Measurements from ENCODE around the gene IFFO2.
"Not testable (repeated sequence)": the region's sequence is repeated elsewhere in the genome, so short reads cannot be mapped to it uniquely, and the experiment has no call there.

The IFFO2 gene

DNA sequence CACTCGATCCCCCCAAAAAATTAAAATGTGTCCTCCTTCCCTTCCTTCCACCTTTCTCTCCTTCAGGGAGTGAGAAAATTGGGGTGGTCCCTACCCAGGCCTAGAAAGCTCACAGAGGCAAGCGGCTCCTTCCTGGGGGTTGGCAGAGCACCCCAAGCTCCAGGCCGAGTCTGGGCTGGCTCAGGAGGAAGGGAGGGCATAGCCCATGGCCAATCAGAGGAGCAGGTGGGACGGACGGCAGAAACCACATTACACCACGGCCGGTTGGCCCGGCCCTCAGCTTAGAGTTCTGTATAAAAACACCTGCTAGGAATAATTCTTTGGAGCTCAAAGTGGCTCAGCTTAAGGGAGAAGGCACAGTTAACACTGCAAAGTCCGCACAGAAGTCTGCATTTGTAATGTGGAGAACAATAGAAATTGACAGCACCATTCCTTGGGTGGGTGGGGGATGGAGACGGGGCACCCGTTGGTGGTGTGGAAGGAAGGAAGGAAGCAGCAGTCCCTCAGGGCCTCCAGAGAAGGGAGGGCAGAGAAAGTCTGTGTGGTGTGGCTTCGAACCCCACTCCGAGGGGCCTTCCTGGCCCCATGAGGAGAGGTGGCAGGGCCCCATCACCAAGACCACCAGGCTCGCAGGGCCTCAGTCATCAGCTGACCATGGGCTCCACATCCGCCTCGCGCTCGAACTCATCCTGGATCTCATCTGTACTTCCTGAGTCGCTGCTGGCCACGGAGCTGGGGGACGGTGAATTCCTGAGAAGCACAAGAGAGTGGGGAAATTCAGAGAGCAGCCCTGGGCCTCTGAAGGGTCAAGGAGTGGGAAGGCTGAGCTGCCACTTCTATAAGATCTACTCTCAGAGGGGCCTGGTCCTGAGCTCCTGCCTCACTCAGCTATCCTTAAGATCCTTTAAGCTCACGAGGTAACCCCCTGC, 48.3 kb downstream of the IFFO2 start:
- DNase-seq, result no peak
- in situ Hi-C loops (cut with HindIII; ENCODE audit: low pct_ligation_motif_present, low pct_unique_long_range_greater_than_20kb, low sequenced_read_pairs), result no loop called here

DNA sequence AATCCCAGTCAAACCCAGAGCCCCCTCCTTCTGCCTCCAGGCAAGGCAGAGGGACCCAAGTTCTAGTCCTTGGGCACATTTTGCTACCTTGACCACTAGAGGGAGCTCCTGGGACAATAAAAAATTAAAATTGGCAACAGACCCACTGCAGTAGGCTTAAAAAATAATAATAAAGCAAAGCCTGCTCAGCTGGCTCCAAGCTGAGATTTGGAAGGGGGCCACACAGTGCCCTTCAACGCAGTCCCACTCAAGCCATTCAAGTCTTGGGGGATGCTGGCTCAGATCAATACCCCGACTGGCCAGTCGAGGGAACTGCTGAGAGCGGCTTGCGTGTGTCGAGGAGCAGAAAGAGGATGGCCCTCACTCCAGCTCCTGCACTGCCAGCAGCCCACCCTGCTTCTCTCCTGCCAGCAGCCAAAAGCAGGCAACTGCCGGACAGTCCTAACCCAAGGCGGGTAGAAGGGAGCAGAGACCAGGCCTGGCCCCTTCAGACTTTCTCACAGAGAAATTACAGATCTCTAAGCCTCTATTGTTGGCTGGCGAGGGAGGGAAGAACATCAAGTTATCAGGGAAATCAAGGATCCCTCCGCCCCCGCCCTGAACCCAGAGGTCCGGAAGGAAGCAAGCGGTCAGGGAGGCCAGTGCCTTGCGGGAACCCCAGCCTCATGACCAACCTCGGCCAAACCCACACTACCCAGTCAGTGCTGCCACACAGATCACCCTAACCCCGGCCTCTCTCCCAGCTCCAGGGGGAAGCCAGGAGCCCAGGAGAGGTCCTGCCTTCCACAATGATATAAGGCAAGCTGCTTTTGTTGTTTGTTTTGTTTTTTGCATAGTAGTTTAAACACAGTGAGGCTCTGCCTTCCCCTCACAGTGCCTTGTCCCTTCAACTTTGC, 49.2 kb downstream of the IFFO2 start:
- peak; percentile 44 for DNase-seq
- in situ Hi-C loops (cut with HindIII; ENCODE audit: low pct_ligation_motif_present, low pct_unique_long_range_greater_than_20kb, low sequenced_read_pairs), result no loop called here

DNA sequence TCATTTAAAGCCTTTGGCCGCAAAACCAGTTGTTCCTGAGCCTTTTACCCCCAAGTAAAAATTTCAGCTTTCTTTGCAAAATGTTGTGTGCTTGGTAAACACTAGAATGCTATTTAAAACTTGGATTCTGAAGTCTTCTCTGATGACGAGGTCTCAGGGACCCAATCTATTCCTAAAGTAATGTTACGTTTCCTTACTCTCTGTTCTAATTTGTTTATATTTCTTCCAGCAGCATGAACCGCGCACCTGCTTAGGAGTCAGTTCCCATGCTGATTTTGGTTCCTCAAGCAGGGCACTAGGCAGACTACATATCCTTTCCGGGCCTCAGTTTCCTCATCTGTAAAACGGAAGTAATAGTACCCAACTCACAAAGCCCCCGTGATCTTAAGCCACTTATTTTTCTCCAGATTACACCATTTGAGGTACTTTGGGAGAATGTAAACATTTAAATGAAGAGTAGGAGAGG, 53.2 kb downstream of the IFFO2 start:
- DNase-seq, result no peak
- in situ Hi-C loops (cut with HindIII; ENCODE audit: low pct_ligation_motif_present, low pct_unique_long_range_greater_than_20kb, low sequenced_read_pairs), result no loop called here

DNA sequence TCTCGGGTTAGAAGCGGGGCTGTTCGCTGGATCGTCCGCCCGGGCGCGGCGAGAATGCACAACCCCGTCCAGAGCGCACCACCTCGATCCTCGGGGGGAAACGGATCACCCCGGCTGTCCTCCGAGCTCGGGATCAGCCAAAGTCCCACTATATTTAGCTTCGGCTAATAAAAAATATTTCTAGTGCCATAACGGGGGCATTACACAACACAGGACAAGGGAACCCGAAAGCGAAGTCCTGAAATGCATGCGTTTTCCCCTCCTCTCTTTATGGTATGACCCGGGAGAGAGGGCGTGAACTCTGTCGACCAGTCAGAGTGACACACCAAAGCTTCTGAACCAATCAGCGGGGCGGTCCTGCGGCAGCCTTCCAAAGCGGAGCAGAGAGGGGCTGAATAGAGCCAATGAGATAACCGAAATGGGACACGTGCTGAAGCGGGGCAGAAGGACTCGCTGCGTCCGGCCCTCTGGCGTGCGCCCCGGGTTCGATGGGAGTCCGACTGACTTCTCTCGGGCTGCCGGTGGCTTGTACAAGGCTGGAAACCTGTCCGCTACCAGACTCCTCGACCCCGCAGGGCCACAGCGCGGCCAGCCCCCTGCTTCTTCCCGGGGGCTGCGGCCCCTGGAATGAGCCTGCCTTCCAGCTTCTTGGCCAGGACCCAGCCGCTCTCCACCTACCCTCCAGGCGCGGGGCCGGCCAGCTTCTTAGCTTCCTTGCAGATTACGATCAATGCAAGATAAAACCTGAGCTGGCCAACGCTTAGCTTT, 53.8 kb downstream of the IFFO2 start, which contains the start of gene ALDH4A1:
Gene ALDH4A1 (minus strand): TSS at position 33 of the 768 bp plus-strand sequence. CDS start 32 bp downstream, at position 1.
- in situ Hi-C loops (cut with HindIII; ENCODE audit: low pct_ligation_motif_present, low pct_unique_long_range_greater_than_20kb, low sequenced_read_pairs), result no loop called here
- DNase-seq, result peak; percentile 97

DNA sequence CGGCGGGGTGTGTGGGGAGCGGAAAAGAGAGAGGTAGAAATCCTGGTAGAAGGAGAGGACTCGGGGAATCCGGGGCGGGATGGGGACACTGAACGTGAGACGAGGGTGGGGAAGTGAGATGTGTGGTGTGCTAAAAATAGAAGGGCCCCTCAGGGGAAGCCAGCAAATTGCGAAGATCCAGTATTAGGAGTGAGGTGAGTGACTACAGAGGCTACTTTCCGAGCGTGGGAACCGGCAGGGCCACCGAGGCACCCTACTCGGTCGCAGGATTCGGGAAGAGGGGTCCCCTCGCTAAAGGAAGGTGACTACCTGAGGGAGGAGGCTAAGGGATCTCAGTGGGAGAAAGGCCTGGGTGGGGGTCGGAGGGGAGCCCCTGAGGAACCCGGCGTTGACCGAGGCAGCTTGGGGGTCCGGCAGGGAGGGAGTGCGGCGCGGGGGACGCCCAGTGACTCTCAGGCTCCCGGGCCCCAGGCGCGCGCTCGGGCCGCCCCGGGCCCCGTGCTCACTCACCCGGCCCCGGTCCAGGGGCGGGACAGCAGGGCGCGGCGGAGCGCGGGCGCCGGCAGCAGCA, 54.4 kb downstream of the IFFO2 start:
- no peak for DNase-seq
- in situ Hi-C loops (cut with HindIII; ENCODE audit: low pct_ligation_motif_present, low pct_unique_long_range_greater_than_20kb, low sequenced_read_pairs), result no loop called here

DNA sequence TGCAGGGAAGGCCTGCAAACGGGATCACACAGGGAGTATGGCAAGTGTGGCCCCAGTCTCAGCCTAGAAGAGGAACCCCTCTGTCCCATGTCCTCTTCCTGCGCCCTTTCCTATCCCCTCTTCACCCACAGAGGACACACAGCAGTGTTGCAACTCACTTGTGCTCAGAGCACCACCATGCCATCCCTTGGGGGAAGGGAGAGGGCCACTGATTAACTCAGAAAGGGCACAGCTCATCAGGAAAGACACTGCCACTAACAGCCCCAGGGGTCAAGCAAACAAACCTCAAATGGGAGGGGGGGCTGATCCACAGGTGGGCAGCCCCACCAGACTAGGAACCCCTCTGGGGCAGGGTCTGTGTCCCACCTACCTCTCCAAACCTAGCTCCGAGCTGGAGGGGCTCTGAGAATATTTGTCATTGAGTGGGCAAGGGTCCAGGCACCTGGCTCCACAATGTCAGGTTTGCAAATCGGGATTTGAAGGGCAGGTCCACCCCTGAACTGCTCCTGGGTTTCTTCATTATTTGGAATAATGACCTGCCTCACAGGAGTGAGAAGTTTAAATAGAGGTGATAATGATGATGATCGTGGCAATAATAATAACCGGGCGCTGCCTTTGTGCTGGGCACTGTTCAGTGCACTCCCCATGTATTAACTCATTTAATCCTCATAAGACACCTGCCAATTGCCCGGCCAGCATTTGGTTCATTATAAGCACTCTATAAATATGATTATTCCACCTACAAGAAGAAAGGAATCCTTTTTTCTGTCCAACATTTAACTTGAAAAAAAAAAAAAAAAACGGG, 55.1 kb downstream of the IFFO2 start:
- no peak for DNase-seq
- in situ Hi-C loops (cut with HindIII; ENCODE audit: low pct_ligation_motif_present, low pct_unique_long_range_greater_than_20kb, low sequenced_read_pairs), result no loop called here

DNA sequence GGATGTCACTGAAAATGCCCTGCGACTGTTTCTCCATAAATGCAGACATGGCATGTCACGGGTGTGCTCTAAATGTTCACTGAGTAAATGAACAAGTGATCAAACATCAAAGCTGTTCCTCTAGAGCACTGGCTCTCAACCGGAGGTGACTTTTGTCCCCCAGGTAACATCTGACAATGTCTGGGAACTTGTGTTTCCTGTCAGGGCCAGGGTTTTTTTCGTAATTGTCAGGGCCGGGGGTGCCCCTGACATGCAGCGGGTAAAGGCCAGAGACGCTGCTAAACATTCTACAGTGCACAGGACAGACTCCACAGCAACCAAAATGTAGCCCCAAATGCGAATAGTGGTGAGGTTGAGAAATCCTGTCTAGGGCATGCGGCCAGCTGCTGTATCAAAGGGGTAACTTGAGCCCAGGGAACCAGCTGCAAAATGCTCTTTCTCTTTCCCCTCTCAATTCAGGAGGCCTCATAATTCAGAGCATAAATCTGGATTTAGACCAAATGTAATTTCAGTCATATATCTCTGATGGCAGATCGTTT, 56.1 kb downstream of the IFFO2 start:
- in situ Hi-C loops (cut with HindIII; ENCODE audit: low pct_ligation_motif_present, low pct_unique_long_range_greater_than_20kb, low sequenced_read_pairs), result no loop called here

DNA sequence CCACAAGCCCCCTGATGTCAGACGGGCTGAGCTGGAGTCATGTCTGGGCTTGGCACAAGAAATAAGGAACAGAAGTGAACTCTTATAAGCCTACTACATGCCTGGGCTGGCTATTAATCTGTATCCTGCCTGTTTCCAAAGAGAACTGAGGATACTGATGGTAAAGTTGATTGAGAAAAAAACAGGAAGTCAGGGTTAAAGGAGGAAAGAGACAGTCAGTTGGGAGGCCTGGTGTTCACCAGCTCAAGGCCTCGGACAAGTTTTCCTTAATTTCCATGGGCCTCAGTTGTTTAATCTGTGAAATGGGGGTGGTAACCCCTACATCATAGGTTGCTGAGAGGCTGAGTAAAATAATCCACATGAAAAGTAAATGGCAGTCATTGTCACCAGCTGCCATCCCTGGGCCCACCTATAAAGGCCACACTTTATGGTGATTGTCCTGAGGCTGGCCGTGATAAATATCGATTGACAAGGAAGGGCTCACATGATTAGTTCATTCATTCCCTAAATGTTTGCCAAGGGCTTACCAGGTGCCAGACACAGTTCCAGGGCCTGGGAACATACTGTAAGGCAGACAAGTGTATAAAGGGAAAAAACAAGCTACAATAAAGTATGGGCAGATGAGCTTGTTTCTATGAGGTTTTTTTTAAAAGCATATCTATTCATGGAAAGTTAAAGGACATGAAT, 57.0 kb downstream of the IFFO2 start:
- in situ Hi-C loops (cut with HindIII; ENCODE audit: low pct_ligation_motif_present, low pct_unique_long_range_greater_than_20kb, low sequenced_read_pairs), result no loop called here
- DNase-seq, result no peak

More for the DNA sequence above, 56.1 kb downstream of the IFFO2 start:
- DNase-seq, result no peak

DNA sequence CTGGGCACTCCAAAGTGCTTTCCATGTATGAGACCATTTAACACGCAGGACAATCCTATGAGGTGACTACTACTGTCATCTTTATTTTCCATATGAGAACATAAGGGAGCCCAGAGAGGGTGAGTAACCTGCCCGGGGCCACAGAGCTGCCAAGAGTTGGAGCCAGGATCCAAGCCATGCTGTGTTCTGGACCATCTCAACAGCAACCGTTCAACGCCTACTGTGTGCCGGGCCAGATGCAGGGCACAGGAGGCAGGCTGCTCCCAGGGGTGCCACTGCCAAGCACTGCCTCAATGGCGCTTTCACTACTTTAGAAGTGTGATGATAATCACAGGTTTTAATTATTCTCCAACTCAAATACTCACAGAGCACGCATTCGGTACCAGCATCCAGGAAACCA, 57.9 kb downstream of the IFFO2 start:
- DNase-seq, result no peak
- in situ Hi-C loops (cut with HindIII; ENCODE audit: low pct_ligation_motif_present, low pct_unique_long_range_greater_than_20kb, low sequenced_read_pairs), result no loop called here

DNA sequence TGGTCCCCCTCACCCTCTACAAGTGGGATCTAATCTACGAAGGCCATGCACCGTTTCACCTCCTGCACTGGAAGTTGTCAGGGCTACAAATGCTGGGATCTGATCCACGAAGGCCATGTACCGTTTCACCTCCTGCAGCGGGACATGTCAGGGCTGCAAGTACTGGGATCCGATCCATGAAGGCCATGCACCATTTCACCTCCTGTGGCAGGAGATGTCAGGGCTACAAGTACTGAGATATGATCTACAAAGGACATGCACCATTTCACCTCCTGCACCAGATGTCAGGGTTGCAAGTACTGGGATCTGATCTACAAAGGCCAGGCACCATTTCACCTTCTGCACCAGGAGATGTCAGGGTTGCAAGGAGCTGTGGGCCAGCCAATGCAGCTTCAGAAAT, 61.2 kb downstream of the IFFO2 start:
- DNase-seq, result no peak
- in situ Hi-C loops (cut with HindIII; ENCODE audit: low pct_ligation_motif_present, low pct_unique_long_range_greater_than_20kb, low sequenced_read_pairs), result no loop called here

DNA sequence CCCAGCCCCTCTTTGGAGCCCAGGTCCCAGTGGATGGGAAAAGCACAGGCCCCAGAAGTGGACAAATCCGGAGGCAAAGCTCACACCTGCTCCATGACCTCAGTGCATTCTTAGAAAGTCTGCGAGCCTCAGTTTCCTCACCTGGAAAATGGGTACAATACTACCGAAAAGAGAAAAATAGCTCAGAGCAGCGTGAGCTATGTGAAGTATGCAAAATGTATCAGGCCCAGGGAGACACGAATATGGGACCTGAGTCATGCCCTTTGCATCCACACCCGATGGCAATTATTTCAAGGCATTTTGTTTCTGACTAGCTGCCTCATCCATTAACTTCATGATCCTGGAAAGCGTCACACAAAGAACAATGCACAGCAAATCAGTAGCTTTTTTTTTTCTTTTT, 63.4 kb downstream of the IFFO2 start:
- in situ Hi-C loops (cut with HindIII; ENCODE audit: low pct_ligation_motif_present, low pct_unique_long_range_greater_than_20kb, low sequenced_read_pairs), result no loop called here

DNA sequence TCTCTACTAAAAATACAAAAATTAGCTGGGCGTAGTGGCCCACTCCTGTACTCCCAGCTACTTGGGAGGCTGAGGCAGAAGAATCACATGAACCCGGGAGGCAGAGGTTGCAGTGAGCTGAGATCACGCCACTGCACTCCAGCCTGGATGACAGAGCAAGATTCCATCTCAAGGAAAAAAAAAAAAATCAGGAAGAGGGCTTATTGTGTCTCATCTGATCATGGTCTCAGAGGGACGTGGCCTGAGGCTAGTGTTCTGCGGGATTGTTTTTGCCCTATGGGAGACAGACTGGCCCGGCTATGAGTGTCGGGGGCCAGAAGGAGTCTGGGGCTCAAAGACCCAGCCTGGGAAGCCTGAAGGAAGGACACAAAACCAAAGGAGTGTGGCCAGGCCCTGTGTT, 64.6 kb downstream of the IFFO2 start:
- DNase-seq; in situ Hi-C loops (cut with HindIII; ENCODE audit: low pct_ligation_motif_present, low pct_unique_long_range_greater_than_20kb, low sequenced_read_pairs): not testable (repeated sequence)

More for the DNA sequence above, 63.4 kb downstream of the IFFO2 start:
- DNase-seq, result no peak

DNA sequence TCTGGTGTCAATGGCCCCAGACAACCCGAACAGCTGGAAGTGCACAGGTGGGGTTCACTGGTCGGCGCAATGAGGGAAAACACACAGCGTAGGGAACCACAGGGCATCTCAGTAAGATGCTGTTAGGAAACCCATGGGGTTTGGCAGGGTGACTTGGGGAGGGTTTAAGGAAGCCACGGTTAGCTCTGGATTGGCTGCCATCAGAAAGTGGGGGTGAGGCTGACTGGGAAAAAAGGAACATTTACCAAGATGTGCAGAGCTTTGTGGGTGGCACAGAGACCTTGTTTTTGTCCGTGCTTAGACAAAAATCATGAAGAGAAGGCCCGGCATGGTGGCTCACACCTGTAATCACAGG, 65.1 kb downstream of the IFFO2 start:
- in situ Hi-C loops (cut with HindIII; ENCODE audit: low pct_ligation_motif_present, low pct_unique_long_range_greater_than_20kb, low sequenced_read_pairs), result no loop called here

DNA sequence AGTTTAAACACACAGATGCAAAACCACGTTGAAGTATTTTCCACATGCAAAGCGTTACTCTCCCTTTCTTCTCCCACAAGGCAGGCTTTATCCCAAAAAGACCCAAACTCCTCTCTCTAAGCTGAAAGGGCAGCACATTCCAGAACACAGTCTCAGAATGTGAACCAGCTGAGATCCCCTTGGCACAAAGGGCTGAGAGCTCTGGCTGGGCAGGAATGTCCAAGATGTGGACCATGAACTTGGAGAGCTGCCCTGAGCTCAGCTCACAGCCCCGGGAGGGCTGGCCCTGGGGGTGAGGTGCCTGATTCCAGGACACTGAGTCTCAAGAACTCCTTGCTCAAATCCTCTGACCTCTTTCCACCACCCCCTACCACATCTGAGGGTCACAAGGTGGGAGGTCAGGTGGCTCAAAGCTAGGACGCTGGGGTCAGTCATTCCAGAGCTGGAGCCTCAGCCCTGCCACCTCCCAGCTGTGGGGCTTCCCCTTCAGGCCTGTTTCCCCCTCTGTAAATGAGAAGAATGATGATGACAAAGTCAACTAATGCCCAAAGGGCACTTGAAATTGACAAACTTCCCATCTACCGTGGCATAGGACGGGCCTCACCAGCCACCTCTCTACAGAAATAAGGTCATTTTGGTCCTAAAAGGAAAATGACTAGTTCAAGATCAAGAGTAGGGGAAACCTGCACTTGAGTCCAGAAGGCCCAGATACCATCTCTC, 65.6 kb downstream of the IFFO2 start:
- DNase-seq, result no peak
- in situ Hi-C loops (cut with HindIII; ENCODE audit: low pct_ligation_motif_present, low pct_unique_long_range_greater_than_20kb, low sequenced_read_pairs), result no loop called here

More for the DNA sequence above, 65.1 kb downstream of the IFFO2 start:
- no peak for DNase-seq

DNA sequence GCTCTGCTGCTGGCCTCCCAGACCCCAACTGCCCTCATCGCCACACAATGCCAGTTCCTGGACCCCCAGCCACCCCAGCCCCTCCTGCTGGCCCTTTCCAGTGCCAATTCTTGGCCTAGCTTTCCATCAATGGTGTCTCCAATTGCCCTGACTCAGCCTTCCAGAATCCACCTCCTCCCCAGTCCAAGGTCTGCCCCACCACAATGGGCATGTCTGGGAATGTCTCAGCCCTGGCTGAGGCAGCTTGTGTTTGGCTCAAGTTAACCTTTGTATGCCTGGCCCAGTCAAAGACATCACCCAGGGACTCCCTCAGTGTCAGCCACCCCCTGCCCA, 70.5 kb downstream of the IFFO2 start:
- DNase-seq, result peak; percentile 23
- in situ Hi-C loops (cut with HindIII; ENCODE audit: low pct_ligation_motif_present, low pct_unique_long_range_greater_than_20kb, low sequenced_read_pairs), result no loop called here

DNA sequence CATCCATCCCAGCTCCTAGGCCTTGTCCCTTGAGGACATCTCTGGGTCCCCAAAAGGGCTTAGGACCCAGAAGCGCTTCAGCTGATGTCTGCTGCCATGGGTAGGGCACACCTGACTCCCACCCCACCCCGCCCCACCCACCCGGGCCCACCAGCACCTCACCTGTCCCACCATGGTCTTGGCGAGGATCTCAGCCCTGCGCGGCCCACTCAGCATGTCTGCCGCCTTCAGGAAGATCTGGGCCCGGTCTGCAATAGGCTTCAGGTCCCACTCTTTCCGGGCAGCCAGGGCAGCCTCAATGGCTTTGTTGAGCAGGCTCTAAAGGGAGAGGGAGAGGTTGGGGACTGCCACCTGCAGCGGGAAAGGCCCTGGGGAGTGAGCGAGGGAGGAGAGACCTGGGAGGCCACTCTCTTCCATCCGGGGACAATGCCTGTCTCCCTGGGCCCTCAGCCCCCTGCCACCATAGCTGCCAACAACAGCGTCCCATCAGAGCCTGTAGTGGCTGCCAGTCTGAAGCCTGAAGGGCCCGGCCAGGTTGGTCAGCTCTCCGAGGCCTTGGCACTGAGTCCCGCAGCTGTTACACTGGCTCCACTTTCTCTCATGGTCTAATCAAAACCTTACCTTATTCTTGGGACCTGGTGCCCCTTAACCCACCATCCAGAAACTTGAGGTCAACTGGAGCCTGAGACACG, 71.0 kb downstream of the IFFO2 start:
- DNase-seq, result no peak
- in situ Hi-C loops (cut with HindIII; ENCODE audit: low pct_ligation_motif_present, low pct_unique_long_range_greater_than_20kb, low sequenced_read_pairs), result no loop called here

All from ACHN (cell line).